Measurements from ENCODE around the gene ZNF177. TPM values are rescaled to one million over a fixed set of nuclear protein-coding genes. Genes with fewer than 3 reads are reported as not detected.
"Not testable (repeated sequence)": the region's sequence is repeated elsewhere in the genome, so short reads cannot be mapped to it uniquely, and the experiment has no call there.

ZNF177 gene
- total and polyA plus RNA-seq, 4 donors: 0.32 to 0.67 (median 0.46) TPM

- WGBS: 96% methylated on average over 10 of the region's 10 CpGs
- not testable (repeated sequence) for H3K4me3 ChIP-seq (ENCODE audit: low read depth in 1 of 3, low read length in 3 of 3)
Measured at GRCh38 chr19:9322201-9322600, 40.6 kb upstream of the ZNF177 start.

DNA sequence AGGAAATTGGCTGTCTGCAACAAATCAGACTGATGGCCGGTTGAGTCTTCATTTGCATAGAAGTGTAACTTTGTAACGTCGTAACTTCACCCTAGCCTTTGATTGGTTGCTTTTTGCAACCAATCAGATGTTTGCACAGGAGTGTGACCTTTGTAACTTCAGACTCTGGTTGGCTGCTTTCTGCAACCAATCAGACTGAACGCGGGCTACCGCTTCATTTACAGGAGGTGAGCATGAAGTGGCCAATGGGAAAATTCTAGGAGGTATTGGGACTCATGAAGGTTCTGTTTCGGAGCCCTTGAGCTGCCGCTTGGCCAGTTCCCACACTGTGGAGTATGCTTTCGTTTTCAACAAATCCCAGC, 39.3 kb upstream of the ZNF177 start:
- H3K27me3 ChIP-seq (ENCODE audit: control insufficient read depth in 4 of 4, insufficient read depth in 4 of 4, low read length in 3 of 4): no peaks in the 10 kb centered on the region
- H3K4me3 ChIP-seq (ENCODE audit: low read depth in 1 of 3, low read length in 3 of 3): peak overlapping the region; percentile 86 to 95 (median 94)
- DNase-seq (ENCODE audit: low spot score): peak; percentile 47
- peaks cover 0 to 8% (median 2%) of the 10 kb centered on the region in 4 donors for H3K36me3 ChIP-seq (ENCODE audit: control insufficient read depth in 4 of 4, insufficient read depth in 3 of 4, low read depth in 1 of 4, low read length in 3 of 4)
- peaks cover 0 to 12% (median 5%) of the 10 kb centered on the region in 4 donors for H3K4me1 ChIP-seq (ENCODE audit: control insufficient read depth in 4 of 4, insufficient read depth in 4 of 4, low read length in 3 of 4)
- H3K9me3 ChIP-seq (ENCODE audit: control insufficient read depth in 4 of 4, low read length in 3 of 4): peaks cover 6 to 18% (median 11%) of the 10 kb centered on the region in 4 donors
- peak overlapping the region; percentile 76 to 87 for H3K27ac ChIP-seq (ENCODE audit: low read depth in 1 of 2, low read length in 2 of 2)
- 3% methylated on average over 9 of the region's 9 CpGs for WGBS
- peak overlapping the region in 1 of 2 donors; percentile 28 for H3K9ac ChIP-seq (ENCODE audit: low read depth in 1 of 2, low read length in 2 of 2)
- TF ChIP-seq GABPA (IDR thresholded peaks at IDR 0.05 in 1 of 2, conservative IDR thresholded peaks at IDR 0.05 in 1 of 2) (no peak), NR2F2 (IDR thresholded peaks at IDR 0.05) (peak; percentile 84), EGR1 (IDR thresholded peaks at IDR 0.05; ENCODE audit: low read depth in 2 of 2) (no peak), SP1 (IDR thresholded peaks at IDR 0.05) (peak; percentile 74)

More at GRCh38 chr19:9322201-9322600, 40.6 kb upstream of the ZNF177 start:
- H3K9me3 ChIP-seq (ENCODE audit: control insufficient read depth in 4 of 4, low read length in 3 of 4): peaks cover 4 to 13% (median 8%) of the 10 kb centered on the region in 4 donors
- H3K4me1 ChIP-seq (ENCODE audit: control insufficient read depth in 4 of 4, insufficient read depth in 4 of 4, low read length in 3 of 4): peaks cover 0 to 12% (median 5%) of the 10 kb centered on the region in 4 donors
- H3K27ac ChIP-seq (ENCODE audit: low read depth in 1 of 2, low read length in 2 of 2); H3K27me3 ChIP-seq (ENCODE audit: control insufficient read depth in 4 of 4, insufficient read depth in 4 of 4, low read length in 3 of 4); H3K9ac ChIP-seq (ENCODE audit: low read depth in 1 of 2, low read length in 2 of 2); DNase-seq (ENCODE audit: low spot score); H3K36me3 ChIP-seq (ENCODE audit: control insufficient read depth in 4 of 4, insufficient read depth in 3 of 4, low read depth in 1 of 4, low read length in 3 of 4): not testable (repeated sequence)

DNA sequence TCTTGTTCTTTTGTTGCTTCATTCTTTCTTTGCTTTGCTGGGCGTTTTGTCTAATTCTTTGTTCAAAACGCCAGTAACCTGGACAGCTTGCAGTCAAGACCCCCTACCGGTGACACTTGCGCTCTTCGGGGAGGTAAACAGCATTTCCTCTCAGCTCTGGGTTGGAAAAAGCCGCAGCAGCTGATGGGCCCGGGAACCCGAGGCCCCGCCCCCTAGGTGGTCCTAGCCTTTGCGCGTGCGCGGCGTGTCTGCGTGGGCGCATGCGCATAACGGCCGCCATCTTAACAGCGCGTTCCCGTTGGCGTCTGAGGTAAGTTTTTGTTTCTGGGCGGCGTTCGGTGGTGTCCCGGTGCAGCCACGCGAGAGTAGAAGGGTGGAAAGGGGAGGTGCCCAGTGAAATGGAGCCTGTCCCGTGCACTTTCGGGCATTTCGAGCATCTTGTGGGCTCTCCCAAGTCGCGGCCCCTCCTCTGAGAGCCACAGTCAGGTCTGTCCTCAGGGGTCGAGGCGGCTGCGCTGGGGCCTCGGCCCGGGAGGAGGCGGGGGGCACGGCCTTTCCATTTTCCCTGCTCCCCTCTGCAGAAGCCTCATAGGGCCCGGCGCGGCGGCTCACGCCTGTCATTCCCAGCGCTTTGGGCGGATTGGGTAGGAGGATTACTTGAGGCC, 38.8 kb upstream of the ZNF177 start, which contains the start of gene ZNF559:
ZNF559 (plus strand) TSS at position 261 of the 665 bp plus-strand sequence. CDS start 14,371 bp downstream, outside the sequence.
- peak; percentile 95 for DNase-seq (ENCODE audit: low spot score)
- Histone ChIP-seq H3K36me3 (ENCODE audit: control insufficient read depth in 4 of 4, insufficient read depth in 3 of 4, low read depth in 1 of 4, low read length in 3 of 4) (peaks cover 0 to 10% (median 2%) of the 10 kb centered on the region in 4 donors), H3K27me3 (ENCODE audit: control insufficient read depth in 4 of 4, insufficient read depth in 4 of 4, low read length in 3 of 4) (no peaks in the 10 kb centered on the region), H3K4me1 (ENCODE audit: control insufficient read depth in 4 of 4, insufficient read depth in 4 of 4, low read length in 3 of 4) (peaks cover 0 to 12% (median 5%) of the 10 kb centered on the region in 4 donors), H3K9me3 (ENCODE audit: control insufficient read depth in 4 of 4, low read length in 3 of 4) (peaks cover 8 to 23% (median 11%) of the 10 kb centered on the region in 4 donors), H3K9ac (ENCODE audit: low read depth in 1 of 2, low read length in 2 of 2) (peak within 1 kb of the TSS; percentile 28 to 60), H3K4me3 (ENCODE audit: low read depth in 1 of 3, low read length in 3 of 3) (peak within 1 kb of the TSS; percentile 86 to 95 (median 94)), H3K27ac (ENCODE audit: low read depth in 1 of 2, low read length in 2 of 2) (peak within 1 kb of the TSS; percentile 76 to 87)
- WGBS: 1% methylated on average over 48 of the region's 48 CpGs
- TF ChIP-seq EGR1 (IDR thresholded peaks at IDR 0.05; ENCODE audit: low read depth in 2 of 2) (peak in 1 of 2 donors; percentile 18), GABPA (IDR thresholded peaks at IDR 0.05 in 1 of 2, conservative IDR thresholded peaks at IDR 0.05 in 1 of 2) (peak in 1 of 2 donors; percentile 70), YY1 (IDR thresholded peaks at IDR 0.05) (peak; percentile 98), NR2F2 (IDR thresholded peaks at IDR 0.05) (no peak), CTCF (IDR thresholded peaks at IDR 0.05; ENCODE audit: low read depth, low read length, missing input control) (peak; percentile 35), HNF4G (IDR thresholded peaks at IDR 0.05) (no peak)
- TF ChIP-seq, protein P1, sequence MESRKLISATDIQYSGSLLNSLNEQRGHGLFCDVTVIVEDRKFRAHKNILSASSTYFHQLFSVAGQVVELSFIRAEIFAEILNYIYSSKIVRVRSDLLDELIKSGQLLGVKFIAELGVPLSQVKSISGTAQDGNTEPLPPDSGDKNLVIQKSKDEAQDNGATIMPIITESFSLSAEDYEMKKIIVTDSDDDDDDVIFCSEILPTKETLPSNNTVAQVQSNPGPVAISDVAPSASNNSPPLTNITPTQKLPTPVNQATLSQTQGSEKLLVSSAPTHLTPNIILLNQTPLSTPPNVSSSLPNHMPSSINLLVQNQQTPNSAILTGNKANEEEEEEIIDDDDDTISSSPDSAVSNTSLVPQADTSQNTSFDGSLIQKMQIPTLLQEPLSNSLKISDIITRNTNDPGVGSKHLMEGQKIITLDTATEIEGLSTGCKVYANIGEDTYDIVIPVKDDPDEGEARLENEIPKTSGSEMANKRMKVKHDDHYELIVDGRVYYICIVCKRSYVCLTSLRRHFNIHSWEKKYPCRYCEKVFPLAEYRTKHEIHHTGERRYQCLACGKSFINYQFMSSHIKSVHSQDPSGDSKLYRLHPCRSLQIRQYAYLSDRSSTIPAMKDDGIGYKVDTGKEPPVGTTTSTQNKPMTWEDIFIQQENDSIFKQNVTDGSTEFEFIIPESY (IDR thresholded peaks at IDR 0.05): peak; percentile 98

All from liver (tissue), 9 donors.